ENCODE results near the gene PDE4B.

- no peak for TF ChIP-seq SPI1 (IDR thresholded peaks at IDR 0.05; ENCODE audit: low read depth, low read length)
- TF ChIP-seq POLR2A (IDR thresholded peaks at IDR 0.05; ENCODE audit: low read depth, low read length) = no peak
- TF ChIP-seq POLR2AphosphoS5 (IDR thresholded peaks at IDR 0.05; ENCODE audit: low read depth, low read length) = no peak
- TF ChIP-seq PAX5 (IDR thresholded peaks at IDR 0.05; ENCODE audit: insufficient read depth, low read length, severe bottlenecking) = no peak
- TF ChIP-seq TAF1 (IDR thresholded peaks at IDR 0.05; ENCODE audit: low read depth, low read length) = no peak
These were observed 157.2 kb downstream of the PDE4B start for GRCh38 chr1:65949933-65950332.
